Glomerular visceral epithelial cell (primary cell): Measurements from ENCODE around the gene KCNK10.
A peak's percentile ranks its signal among the peaks of the same experiment; 100 is the strongest.

ENCODE experiments used
- DNase-seq: peaks from one replicate; pipeline ENCODE4 v3.0.0-alpha.2; 2016; ENCODE audit errors: extremely low spot score

The KCNK10 gene

DNA sequence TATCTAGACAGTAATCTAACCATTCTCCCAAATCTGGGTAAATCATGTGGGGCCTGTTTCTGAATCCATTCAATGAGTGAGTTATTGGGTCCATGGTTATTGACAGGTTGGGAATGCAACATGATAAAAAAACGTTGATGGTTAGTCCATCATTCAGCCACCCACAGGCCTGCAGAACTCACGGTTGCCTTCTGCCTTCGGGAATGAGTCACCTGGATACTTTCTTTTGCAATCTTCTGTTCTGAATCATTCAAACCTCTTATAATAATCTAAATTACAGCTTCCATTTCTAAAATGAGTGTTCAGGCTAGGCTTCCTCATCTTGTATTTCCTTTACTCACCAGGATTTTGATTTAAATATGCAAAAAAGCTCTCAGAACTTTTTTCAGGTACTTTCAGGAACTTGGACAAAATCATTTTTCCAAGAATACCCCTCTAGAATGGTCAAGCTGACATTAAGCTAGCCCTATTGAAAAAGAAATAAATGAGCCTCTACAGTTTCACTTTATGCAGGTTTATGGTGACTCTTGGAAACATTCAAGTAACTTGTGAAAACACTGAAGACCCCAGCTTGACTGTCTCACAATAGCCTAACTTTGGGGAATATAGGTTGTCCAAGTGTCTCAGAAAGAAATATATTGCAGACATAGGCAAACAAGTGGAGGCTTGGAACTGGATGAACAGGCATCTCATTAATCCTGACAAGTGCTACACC lies 94.4 kb downstream of the KCNK10 start:
- no peak for DNase-seq

DNA sequence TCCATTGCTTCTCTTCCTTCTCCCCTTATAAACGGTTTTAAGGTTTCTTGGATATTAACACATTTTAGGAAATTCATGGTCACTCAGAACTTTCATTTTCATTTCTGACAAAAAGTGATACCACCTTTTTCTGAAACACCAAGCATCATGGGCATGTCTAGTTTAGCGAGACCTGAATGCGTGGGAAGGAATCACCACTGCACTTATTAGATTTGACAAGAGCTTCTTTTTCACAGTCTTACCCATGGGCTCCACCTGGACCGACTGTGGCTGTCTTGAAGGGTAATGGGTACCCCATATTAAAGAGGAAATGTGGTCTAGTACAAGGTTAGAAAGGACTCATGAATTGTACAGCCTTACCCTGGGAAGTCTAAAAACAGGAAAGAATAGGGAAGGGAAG lies 95.4 kb downstream of the KCNK10 start:
- no peak for DNase-seq

DNA sequence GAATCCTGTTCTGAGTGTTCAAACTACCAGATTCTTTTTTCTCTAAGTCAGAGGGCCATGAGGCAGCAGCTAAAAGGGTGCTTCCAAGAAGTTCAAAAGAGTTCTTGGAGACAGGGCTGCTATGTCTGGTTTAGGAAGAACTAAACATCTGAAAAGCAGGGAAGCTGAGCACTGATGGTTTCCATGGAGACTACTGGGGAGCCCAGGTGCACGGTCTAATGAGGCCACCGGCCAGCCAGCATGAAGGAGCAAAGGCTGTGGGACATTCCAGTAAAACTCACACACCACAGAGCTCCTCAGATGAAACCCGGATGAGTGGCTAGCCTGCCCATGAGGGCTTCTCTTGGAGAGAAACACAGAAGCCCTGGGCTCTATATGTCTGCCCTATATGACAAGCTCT lies 97.3 kb downstream of the KCNK10 start:
- DNase-seq: no peak

- DNase-seq: no peak
Observed at GRCh38 chr14:88218119-88218915, 104.8 kb downstream of the KCNK10 start.

DNA sequence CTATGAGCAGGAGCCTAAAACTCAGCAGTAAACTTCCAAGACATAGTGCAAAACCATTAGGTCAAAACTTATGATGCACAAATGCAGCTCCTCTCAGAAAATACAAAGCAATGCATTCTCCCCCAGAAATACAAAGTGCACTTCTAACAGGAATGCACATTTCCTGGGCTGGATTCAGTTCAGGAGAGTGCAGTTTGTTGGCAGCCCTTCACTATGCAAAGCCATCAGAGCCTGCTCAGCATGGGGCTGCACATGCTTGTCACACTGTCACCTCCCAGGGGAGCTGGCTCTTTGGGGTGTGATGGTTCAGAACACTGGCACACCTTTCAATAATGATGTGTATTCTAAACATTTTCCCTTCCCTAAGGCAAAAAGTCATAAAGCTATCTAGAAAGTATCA lies 110.4 kb downstream of the KCNK10 start:
- no peak for DNase-seq

DNA sequence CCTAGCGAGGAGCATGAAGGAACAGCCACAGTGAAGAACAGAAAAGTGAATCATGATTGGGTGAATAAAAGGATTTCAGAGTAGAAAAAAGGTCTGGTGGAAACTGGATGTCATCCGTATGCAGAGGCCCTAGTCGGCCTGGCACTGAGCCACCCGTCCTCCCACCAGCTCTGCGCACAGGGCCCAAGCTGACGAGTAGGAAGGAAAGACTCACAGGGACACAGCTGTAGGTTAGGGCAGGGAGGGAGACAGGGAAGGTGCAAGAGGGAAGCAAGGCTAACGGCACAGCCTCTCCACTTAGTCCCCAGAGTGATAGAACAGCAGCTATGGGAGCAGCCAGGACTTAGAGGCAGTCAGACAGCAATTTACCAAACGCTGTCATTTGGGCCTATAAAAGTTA lies 112.6 kb downstream of the KCNK10 start:
- DNase-seq: no peak

GRCh38 chr14:88209273-88209672 lies 113.8 kb downstream of the KCNK10 start:
- DNase-seq: no peak

DNA sequence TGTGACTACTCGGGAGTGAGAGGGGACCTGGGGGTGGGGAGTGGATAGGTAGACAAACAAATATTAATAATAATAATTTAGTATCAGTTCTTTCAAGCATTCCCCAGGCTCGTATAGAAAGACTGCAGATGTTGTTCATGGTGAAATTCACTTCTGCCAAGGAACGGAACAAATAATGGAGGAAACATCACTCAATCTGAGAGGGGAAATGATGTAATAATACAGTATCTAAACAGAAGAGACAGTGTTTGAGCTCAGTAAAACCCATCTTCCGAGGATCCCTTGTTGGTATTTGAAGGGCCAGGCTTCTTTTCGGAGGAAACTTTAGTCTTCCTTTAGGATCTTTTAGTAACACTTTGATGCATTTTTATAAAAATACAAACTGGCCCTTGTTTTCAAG lies 114.2 kb downstream of the KCNK10 start:
- no peak for DNase-seq

GRCh38 chr14:88204221-88204620 lies 118.8 kb downstream of the KCNK10 start:
- no peak for DNase-seq

- DNase-seq: no peak
Observed at GRCh38 chr14:88203291-88203690, 119.8 kb downstream of the KCNK10 start.

DNA sequence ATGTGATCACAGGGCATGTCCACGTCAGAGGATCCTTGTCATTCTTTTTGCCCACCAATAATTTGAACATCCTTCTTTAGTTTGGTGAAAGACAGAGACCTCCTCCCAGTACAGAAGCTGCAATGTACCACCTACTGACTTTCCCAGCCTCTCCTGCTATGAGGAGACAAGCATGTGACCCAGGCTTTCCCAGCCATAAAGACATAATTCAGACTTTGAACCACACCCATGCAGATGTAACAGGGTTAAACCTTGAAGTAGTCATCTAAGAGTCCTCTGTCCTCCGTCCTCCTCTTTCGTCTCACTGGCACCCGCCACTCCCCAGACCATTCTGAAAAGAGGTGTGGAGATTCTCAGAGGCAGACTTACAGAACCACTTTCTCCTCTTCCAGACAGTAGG lies 120.8 kb downstream of the KCNK10 start:
- no peak for DNase-seq

DNA sequence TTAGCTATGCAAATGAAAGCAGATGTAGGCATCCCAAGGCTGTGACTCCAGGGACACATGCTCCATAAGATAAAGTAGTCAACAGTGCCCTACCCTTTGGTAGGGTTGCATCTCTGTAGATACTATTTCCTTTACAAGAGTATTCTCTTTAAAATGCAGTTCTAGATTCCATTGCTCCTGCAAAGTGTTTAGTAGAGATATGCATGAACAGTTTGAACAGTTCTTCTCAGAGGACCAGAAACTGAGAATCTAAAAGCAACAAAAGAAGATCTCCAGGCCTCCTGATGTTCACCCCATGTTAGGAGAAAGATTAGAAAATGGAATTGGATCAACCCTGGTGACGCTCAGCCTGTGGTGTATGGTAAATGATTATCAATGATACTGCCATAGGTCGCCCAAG lies 121.2 kb downstream of the KCNK10 start:
- DNase-seq: no peak

DNA sequence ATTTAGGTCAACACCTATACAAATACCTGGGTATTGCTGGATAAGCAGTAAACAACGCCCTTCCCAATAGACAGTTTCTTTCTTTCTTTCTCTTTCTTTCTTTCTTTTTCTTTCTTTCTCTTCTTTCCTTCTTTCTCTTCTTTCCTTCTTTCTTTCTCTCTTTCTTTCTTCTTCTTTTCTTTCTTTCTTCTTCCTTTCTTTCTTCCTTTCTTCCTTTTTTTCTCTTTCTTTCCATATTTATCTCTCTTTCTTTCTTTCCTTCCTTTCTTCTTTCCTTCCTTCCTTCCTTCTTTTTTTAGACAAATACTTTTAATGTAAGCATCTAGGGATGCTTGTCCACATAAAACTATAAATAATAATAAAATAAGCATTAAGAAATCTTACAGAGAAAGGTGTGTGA lies 123.2 kb downstream of the KCNK10 start:
- no peak for DNase-seq

DNA sequence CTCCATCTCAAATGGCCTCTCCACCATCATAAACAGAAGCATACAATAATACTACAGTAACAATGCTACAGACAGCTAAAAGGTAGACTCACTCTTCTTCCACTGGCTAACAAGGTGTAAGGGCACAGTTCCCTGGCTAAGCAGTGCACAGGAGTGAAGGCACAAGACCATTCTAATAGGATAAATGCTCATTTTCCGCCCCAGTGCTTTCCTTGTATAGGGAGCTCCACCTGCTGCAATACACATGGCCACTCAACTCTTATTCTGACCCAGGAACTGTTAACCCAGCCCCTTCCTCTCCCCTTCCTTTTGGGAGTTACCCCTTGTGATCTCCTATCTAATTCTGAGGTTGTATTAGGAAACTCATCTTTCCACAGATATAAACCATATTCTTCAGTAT lies 124.6 kb downstream of the KCNK10 start:
- no peak for DNase-seq

DNA sequence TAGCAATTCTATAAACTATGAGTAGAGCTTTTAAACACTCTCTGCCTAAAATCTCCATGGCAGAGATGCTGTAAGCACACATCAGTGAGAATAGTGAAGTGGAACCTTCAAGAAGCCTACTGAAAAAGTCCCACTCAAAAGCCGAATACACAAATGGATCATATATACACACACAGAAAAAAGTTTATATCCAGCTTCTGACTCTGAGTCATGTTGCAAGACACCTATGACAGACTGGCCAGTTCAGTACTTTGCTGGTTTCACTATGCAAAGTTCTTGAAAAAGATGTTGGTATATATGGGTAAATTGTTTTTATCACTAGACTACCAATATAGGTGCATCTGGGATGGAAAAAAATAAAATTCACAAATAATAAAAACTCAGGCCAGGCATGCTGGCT lies 126.1 kb downstream of the KCNK10 start:
- no peak for DNase-seq

GRCh38 chr14:88196116-88196890 lies 126.8 kb downstream of the KCNK10 start:
- no peak for DNase-seq

DNA sequence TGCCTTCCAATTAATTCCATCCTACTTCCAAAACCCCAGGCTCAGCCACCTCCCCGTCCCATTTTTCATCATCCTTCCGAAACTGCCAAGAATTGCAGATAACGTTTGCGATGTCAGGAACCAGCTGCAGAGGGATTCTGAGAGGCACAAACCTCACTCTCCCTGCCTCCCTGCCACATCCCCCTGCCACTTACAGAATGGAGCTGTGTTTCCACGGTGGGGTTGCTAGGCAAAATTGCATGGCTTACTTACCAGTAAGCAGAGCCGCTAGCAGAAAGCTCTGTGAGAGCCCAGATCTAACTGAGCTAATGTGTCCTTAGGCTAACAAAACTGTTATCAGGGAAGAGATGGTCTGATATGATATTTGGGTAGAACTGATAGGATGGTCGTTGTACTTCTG lies 127.4 kb downstream of the KCNK10 start:
- no peak for DNase-seq

DNA sequence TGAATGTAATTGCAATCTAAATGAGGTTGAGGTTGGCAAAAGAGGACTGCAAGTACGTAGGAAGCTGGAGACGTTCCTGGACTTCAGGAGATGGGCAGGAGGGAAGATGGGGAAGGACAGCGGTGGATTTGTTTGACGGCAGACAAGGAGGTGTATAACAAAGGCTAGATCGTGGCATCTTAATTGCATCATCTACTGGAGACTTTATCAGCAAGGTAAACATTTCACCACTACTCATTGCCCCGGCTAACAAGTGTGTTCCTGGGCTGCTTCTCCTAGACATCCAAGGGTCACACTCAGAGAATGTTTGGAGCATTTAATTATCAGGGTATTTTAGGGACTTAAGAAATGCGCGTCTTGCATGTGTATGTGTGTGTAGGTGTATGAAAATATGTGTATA lies 128.5 kb downstream of the KCNK10 start:
- DNase-seq: no peak

GRCh38 chr14:88191605-88192004 lies 131.5 kb downstream of the KCNK10 start:
- DNase-seq: no peak

GRCh38 chr14:88189417-88190191 lies 133.5 kb downstream of the KCNK10 start:
- DNase-seq: peak; percentile 75

DNA sequence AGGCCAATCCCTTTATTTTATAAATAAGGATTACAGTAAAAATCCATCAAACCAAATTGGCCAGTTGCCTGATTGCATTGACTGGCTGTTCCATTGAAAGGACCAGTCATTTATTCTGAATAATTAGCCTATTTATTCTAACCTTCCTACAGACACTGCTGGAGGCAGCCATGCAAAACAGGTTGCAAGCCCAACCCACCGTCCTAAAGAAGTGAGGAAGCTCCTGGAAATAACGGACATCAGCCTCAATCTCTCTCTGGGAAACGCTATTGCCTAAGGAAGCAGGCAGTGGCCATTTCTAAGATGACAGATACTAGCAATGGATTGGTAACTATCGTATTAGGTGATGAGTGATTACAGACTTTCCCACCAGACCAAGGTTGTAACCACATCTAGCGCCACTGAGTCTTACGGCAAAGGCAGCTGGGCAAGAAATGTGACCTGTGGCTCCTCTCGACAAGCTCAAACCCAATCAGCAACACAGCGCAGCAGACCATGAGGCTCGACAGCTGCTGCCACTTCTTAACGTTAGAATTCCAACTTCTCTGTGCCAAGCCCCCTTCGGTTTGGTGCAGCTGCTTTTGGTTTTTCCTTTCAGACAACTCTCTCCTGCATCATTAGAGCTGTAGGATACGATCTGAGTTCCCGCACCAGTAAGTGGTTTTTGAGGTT lies 134.2 kb downstream of the KCNK10 start:
- DNase-seq: peak; percentile 4
